Neural cell (in vitro differentiated cells): ENCODE data around the gene R3HDM4. TPM values are rescaled to one million over a fixed set of nuclear protein-coding genes. Genes with fewer than 3 reads are reported as not detected.

Source experiments
- H2AFZ ChIP-seq: fragments of 200-600, 300-800 bp; sonication (generic), shearing (Covaris generic); 2 replicates; pipeline ENCODE4 v1.6.0; 2014; ENCODE audit warnings: low read depth, mild to moderate bottlenecking, antibody characterized with exemption, low read length, moderate library complexity
- H3F3A ChIP-seq: fragments of 200-600 bp; shearing (Covaris generic); 2 replicates; pipeline ENCODE4 v1.6.1; 2016; ENCODE audit warnings: mild to moderate bottlenecking, moderate library complexity, mixed read lengths, antibody characterized with exemption, low read length; ENCODE audit not compliant: insufficient read depth, poor library complexity, severe bottlenecking
- H3K27ac ChIP-seq: fragments of 200-600, 300-800 bp; sonication (generic), shearing (Covaris generic); 2 replicates; pipeline ENCODE4 v1.5.1; 2014; ENCODE audit warnings: mild to moderate bottlenecking, low read length, moderate library complexity
- H3K27me3 ChIP-seq: fragments of 300-800, 200-600 bp; sonication (generic), shearing (Covaris generic); 2 replicates; pipeline ENCODE4 v1.6.0; 2014; ENCODE audit warnings: mild to moderate bottlenecking, low read depth, low read length, moderate library complexity; ENCODE audit not compliant: insufficient read depth
- H3K36me3 ChIP-seq: fragments of 300-800, 200-600 bp; sonication (generic), shearing (Covaris generic); 2 replicates; pipeline ENCODE4 v1.5.1; 2014; ENCODE audit warnings: mild to moderate bottlenecking, antibody characterized with exemption, low read length, moderate library complexity; ENCODE audit not compliant: insufficient read depth
- H3K4me2 ChIP-seq: fragments of 300-800, 200-600 bp; sonication (generic), shearing (Covaris generic); 2 replicates; pipeline ENCODE4 v1.6.0; 2014; ENCODE audit warnings: mild to moderate bottlenecking, low read length
- H3K4me3 ChIP-seq: fragments of 300-800, 200-600 bp; sonication (generic), shearing (Covaris generic); 2 replicates; pipeline ENCODE4 v1.5.1; 2014; ENCODE audit warnings: mild to moderate bottlenecking, low read length, moderate library complexity
- H3K79me2 ChIP-seq: fragments of 200-600 bp; shearing (Covaris generic); replicated peaks from 2 replicates; pipeline ENCODE4 v1.6.0; 2014; ENCODE audit warnings: mild to moderate bottlenecking, low read length, moderate library complexity; ENCODE audit not compliant: insufficient read depth
- H3K9ac ChIP-seq: fragments of 300-800, 200-600 bp; sonication (generic), shearing (Covaris generic); 2 replicates; pipeline ENCODE4 v1.6.1; 2016; ENCODE audit warnings: mild to moderate bottlenecking, low read length, mixed read lengths
- H3K9me2 ChIP-seq: fragments of 200-600 bp; shearing (Covaris generic); 2 replicates; pipeline ENCODE4 v1.6.1; 2016; ENCODE audit warnings: mild to moderate bottlenecking, low read length, mixed read lengths; ENCODE audit not compliant: insufficient read depth
- H3K9me3 ChIP-seq: fragments of 200-600, 300-800 bp; sonication (generic), shearing (Covaris generic); 2 replicates; pipeline ENCODE4 v1.6.1; 2016; ENCODE audit warnings: mild to moderate bottlenecking, mixed run types, low read length, moderate library complexity, mixed read lengths
- H4K20me1 ChIP-seq: fragments of 200-600 bp; shearing (Covaris generic); 2 replicates; pipeline ENCODE4 v1.6.1; 2016; ENCODE audit warnings: mild to moderate bottlenecking, mixed run types; ENCODE audit not compliant: insufficient read depth
- EP300 ChIP-seq: fragments of 450-650 bp; conservative IDR thresholded peaks from 2 replicates; pipeline ENCODE4 v1.6.1; 2014; ENCODE audit warnings: antibody characterized with exemption, mild to moderate bottlenecking, moderate library complexity; ENCODE audit not compliant: poor library complexity, severe bottlenecking
- EZH2 ChIP-seq: fragments of 200-600, 300-800 bp; shearing (Covaris generic), sonication (generic); IDR thresholded peaks from 2 replicates; pipeline ENCODE4 v1.6.1; 2014; ENCODE audit warnings: antibody characterized with exemption, low read length, borderline replicate concordance, mild to moderate bottlenecking; ENCODE audit not compliant: insufficient read depth, poor library complexity, severe bottlenecking
- MXI1 ChIP-seq: fragments of 450-650 bp; conservative IDR thresholded peaks from 2 replicates; pipeline ENCODE4 v1.6.1; 2014; ENCODE audit warnings: antibody characterized with exemption, mild to moderate bottlenecking; ENCODE audit not compliant: poor library complexity, severe bottlenecking
- POLR2AphosphoS5 ChIP-seq: IDR thresholded peaks from 2 replicates; pipeline ENCODE4 v1.6.1; 2012
- RAD21 ChIP-seq: fragments of 450-650 bp; conservative IDR thresholded peaks from 2 replicates; pipeline ENCODE4 v1.6.1; 2014; ENCODE audit warnings: antibody characterized with exemption, mild to moderate bottlenecking, moderate library complexity
- SMC3 ChIP-seq: fragments of 450-650 bp; conservative IDR thresholded peaks from 2 replicates; pipeline ENCODE4 v1.6.1; 2014; ENCODE audit warnings: antibody characterized with exemption, mild to moderate bottlenecking, moderate library complexity; ENCODE audit not compliant: poor library complexity
- TAF1 ChIP-seq: IDR thresholded peaks from 2 replicates; pipeline ENCODE4 v1.6.1; 2012; ENCODE audit warnings: low read depth
- polyA plus RNA-seq: library from polyadenylated mRNA; depleted of rRNA; stranded (reverse); fragments of >200 nt; gene quantifications from 2 replicates; pipeline ENCODE4 v1.2.3, GENCODE V29; 2014
- TF ChIP-seq, protein P1 (sequence below): IDR thresholded peaks from 2 replicates; pipeline ENCODE4 v1.6.1; 2012; ENCODE audit warnings: borderline replicate concordance
- TF ChIP-seq, protein P2 (sequence below): fragments of 450-650 bp; IDR thresholded peaks from 2 replicates; pipeline ENCODE4 v1.5.1; 2014; ENCODE audit warnings: antibody characterized with exemption, mild to moderate bottlenecking, moderate library complexity; ENCODE audit not compliant: poor library complexity, severe bottlenecking

R3HDM4 gene
- polyA plus RNA-seq, 1 donor from 2014 or later: 51.2 TPM

DNA sequence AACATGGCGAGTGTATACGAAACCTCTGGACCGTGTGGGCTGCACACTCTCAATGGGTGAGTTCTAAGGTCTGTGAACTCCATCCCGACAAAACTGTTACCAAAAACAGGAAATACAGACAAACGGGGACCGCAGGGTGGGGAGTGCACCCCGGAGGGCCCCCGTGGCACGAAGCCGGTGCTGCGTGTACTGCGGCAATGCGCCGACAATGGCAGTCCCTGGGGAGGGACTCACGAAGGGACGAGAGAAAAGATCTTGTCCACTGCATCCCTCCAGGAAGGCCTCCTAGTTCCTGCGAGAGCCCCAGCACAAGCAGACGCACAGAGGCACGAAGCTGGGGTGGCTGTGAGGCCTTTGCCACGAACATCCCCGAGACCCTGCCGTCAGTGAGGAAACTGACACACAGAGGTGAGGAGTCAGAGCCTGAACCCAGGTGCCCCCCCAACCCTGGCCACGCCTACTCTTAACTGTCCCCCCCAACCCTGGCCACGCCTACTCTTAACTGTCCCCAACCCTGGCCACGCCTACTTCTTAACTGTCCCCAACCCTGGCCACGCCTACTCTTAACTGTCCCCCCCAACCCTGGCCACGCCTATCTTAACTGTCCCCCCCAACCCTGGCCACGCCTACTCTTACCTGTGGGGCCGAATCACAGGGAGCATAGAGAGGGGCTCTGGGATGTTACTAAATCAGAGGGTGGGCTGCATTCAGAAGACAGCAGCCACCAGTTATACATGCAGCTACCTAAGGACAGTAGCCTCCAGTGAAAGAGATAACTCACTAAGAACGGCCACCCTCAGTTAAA is 24.2 kb downstream of the R3HDM4 start:
- TF ChIP-seq EP300 (no peak), TAF1 (no peak), MXI1 (no peak), RAD21 (no peak), EZH2 (no peak), SMC3 (no peak), POLR2AphosphoS5 (no peak)
- TF ChIP-seq, protein P1, sequence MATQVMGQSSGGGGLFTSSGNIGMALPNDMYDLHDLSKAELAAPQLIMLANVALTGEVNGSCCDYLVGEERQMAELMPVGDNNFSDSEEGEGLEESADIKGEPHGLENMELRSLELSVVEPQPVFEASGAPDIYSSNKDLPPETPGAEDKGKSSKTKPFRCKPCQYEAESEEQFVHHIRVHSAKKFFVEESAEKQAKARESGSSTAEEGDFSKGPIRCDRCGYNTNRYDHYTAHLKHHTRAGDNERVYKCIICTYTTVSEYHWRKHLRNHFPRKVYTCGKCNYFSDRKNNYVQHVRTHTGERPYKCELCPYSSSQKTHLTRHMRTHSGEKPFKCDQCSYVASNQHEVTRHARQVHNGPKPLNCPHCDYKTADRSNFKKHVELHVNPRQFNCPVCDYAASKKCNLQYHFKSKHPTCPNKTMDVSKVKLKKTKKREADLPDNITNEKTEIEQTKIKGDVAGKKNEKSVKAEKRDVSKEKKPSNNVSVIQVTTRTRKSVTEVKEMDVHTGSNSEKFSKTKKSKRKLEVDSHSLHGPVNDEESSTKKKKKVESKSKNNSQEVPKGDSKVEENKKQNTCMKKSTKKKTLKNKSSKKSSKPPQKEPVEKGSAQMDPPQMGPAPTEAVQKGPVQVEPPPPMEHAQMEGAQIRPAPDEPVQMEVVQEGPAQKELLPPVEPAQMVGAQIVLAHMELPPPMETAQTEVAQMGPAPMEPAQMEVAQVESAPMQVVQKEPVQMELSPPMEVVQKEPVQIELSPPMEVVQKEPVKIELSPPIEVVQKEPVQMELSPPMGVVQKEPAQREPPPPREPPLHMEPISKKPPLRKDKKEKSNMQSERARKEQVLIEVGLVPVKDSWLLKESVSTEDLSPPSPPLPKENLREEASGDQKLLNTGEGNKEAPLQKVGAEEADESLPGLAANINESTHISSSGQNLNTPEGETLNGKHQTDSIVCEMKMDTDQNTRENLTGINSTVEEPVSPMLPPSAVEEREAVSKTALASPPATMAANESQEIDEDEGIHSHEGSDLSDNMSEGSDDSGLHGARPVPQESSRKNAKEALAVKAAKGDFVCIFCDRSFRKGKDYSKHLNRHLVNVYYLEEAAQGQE: no peak
- TF ChIP-seq, protein P2, sequence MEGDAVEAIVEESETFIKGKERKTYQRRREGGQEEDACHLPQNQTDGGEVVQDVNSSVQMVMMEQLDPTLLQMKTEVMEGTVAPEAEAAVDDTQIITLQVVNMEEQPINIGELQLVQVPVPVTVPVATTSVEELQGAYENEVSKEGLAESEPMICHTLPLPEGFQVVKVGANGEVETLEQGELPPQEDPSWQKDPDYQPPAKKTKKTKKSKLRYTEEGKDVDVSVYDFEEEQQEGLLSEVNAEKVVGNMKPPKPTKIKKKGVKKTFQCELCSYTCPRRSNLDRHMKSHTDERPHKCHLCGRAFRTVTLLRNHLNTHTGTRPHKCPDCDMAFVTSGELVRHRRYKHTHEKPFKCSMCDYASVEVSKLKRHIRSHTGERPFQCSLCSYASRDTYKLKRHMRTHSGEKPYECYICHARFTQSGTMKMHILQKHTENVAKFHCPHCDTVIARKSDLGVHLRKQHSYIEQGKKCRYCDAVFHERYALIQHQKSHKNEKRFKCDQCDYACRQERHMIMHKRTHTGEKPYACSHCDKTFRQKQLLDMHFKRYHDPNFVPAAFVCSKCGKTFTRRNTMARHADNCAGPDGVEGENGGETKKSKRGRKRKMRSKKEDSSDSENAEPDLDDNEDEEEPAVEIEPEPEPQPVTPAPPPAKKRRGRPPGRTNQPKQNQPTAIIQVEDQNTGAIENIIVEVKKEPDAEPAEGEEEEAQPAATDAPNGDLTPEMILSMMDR: no peak
- no peak overlapping the region for H2AFZ ChIP-seq
- no peaks in the 10 kb centered on the region for H3K9me2 ChIP-seq
- no peaks in the 10 kb centered on the region for H4K20me1 ChIP-seq
- H3K36me3 ChIP-seq: no peaks in the 10 kb centered on the region
- no peak overlapping the region for H3K4me3 ChIP-seq
- no peaks in the 10 kb centered on the region for H3K27me3 ChIP-seq
- H3K9me3 ChIP-seq: no peaks in the 10 kb centered on the region
- no peak overlapping the region for H3K27ac ChIP-seq
- no peak overlapping the region for H3K9ac ChIP-seq
- no peak overlapping the region for H3K4me2 ChIP-seq
- peaks cover 6% of the 10 kb centered on the region for H3K79me2 ChIP-seq
- H3F3A ChIP-seq: no peaks in the 10 kb centered on the region

DNA sequence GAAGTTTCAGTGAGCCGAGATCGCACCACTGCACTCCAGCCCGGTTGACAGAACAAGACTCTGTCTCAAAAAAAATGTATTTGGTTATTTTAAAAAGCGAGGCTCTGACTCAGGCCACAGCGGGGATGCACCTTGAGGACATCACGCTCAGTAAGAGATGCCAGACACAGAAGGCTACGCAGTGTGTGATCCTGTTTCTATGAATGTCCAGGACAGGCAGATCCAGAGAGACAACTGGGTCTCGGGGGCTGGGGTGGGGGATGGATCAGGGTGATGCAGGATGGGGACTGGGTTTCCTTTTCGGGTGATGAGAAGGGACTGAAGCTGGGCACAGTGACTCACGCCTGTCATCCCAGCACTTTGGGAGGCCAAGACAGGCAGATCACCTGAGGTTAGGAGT is 25.4 kb downstream of the R3HDM4 start:
- H3K9ac ChIP-seq: no peak overlapping the region
- no peak overlapping the region for H2AFZ ChIP-seq
- H3K4me2 ChIP-seq: no peak overlapping the region
- H3K27ac ChIP-seq: no peak overlapping the region
- H3K36me3 ChIP-seq: no peaks in the 10 kb centered on the region
- no peak for TF ChIP-seq TAF1
- TF ChIP-seq, protein P2: no peak
- no peak for TF ChIP-seq SMC3
- TF ChIP-seq RAD21: no peak
- no peak for TF ChIP-seq POLR2AphosphoS5
- TF ChIP-seq, protein P1: no peak
- TF ChIP-seq EP300: no peak
- no peak for TF ChIP-seq EZH2
- no peak for TF ChIP-seq MXI1
- peaks cover 6% of the 10 kb centered on the region for H3K79me2 ChIP-seq
- no peaks in the 10 kb centered on the region for H3K9me3 ChIP-seq
- H3F3A ChIP-seq: no peaks in the 10 kb centered on the region
- H3K27me3 ChIP-seq: no peaks in the 10 kb centered on the region
- no peaks in the 10 kb centered on the region for H4K20me1 ChIP-seq
- H3K4me3 ChIP-seq: no peak overlapping the region
- H3K9me2 ChIP-seq: no peaks in the 10 kb centered on the region
